Endothelial cell of umbilical vein (primary cell): ENCODE results near the gene ILF2. TPM values are rescaled to one million over a fixed set of nuclear protein-coding genes. Genes with fewer than 3 reads are reported as not detected.
"Not testable (repeated sequence)": the region's sequence is repeated elsewhere in the genome, so short reads cannot be mapped to it uniquely, and the experiment has no call there.

ENCODE experiments used
- BruUV-seq: library from RNA; stranded (reverse); fragments of 400-500 nt; replicated peaks from 2 replicates; lab custom pipeline; 2021; lab: Mats Ljungman, UMichigan
- CTCF ChIA-PET: fragments of 300-600, 350-600 bp; sonication (Branson Sonifier 250); formaldehyde crosslinking; loops from one replicate; lab custom pipeline; 2021; ENCODE audit warnings: antibody characterized with exemption, inconsistent platforms; lab: Charles Lee
- POLR2A ChIA-PET: fragments of 300-600, 350-600 bp; sonication (Branson Sonifier 250); formaldehyde crosslinking; loops from one replicate; lab custom pipeline; 2021; ENCODE audit warnings: antibody characterized with exemption, inconsistent platforms; lab: Charles Lee
- DNase-seq: peaks from one replicate; pipeline ENCODE4 v3.0.0-alpha.2; 2011; ENCODE audit warnings: low read depth, low spot score
- FAIRE-seq: peaks from 2 replicates; lab custom pipeline; 2011; peaks lifted over from hg19 to GRCh38; lab: Jason Lieb, UNC
- H2AFZ ChIP-seq: 2 replicates; pipeline ENCODE4 v1.6.0; 2012; ENCODE audit warnings: low read depth, low read length, control low read depth, inconsistent platforms
- H3K27ac ChIP-seq: 2 replicates; pipeline ENCODE4 v1.5.1; 2011; ENCODE audit warnings: low read depth, mild to moderate bottlenecking, control low read depth, low read length, moderate library complexity; ENCODE audit not compliant: insufficient read depth
- H3K27me3 ChIP-seq, 2 experiments: 2 replicates each; pipeline versions ENCODE4 v1.6.0 to v1.6.1; 2011; ENCODE audit warnings: low read length in 2 of 2, mixed read lengths in 1 of 2; ENCODE audit not compliant: control insufficient read depth in 2 of 2, insufficient read depth in 2 of 2
- H3K36me3 ChIP-seq, 2 experiments: 2 replicates in 1 of 2; 3 replicates in 1 of 2; pipeline ENCODE4 v1.5.1; 2011; ENCODE audit warnings: low read length in 2 of 2, mild to moderate bottlenecking in 1 of 2, moderate library complexity in 1 of 2; ENCODE audit not compliant: control insufficient read depth in 2 of 2, insufficient read depth in 2 of 2; ENCODE audit errors: extremely low read depth in 1 of 2
- H3K4me1 ChIP-seq: 3 replicates; pipeline ENCODE4 v1.5.1; 2011; ENCODE audit warnings: mild to moderate bottlenecking, low read length; ENCODE audit not compliant: control insufficient read depth, insufficient read depth; ENCODE audit errors: extremely low read depth
- H3K4me2 ChIP-seq: 2 replicates; pipeline ENCODE4 v1.6.1; 2011; ENCODE audit warnings: low read length, control low read depth, mixed read lengths; ENCODE audit not compliant: insufficient read depth
- H3K4me3 ChIP-seq, 3 experiments: fragments of 200-600 bp in 1 of 3; sonication (generic), shearing (Covaris generic) in 1 of 3; replicated peaks in 1 of 3; 2 replicates each; pipeline ENCODE4 v1.5.1; 2011 to 2016; ENCODE audit warnings: control low read depth in 3 of 3, low read length in 3 of 3, mild to moderate bottlenecking in 2 of 3, inconsistent platforms in 1 of 3, low read depth in 1 of 3, moderate library complexity in 1 of 3; ENCODE audit not compliant: insufficient read depth in 1 of 3
- H3K79me2 ChIP-seq: 2 replicates; pipeline ENCODE4 v1.6.0; 2012; ENCODE audit warnings: low read length, inconsistent platforms; ENCODE audit not compliant: control insufficient read depth, insufficient read depth
- H3K9ac ChIP-seq: replicated peaks from 2 replicates; pipeline ENCODE3; 2011; ENCODE audit warnings: low read length, control low read depth; ENCODE audit not compliant: insufficient read depth; ENCODE audit errors: extremely low read depth
- H3K9me1 ChIP-seq: replicated peaks from 3 replicates; pipeline ENCODE4 v1.6.0; 2011; ENCODE audit warnings: mild to moderate bottlenecking, low read length; ENCODE audit not compliant: control insufficient read depth, insufficient read depth; ENCODE audit errors: extremely low read depth
- H3K9me3 ChIP-seq: replicated peaks from 2 replicates; pipeline ENCODE4 v1.5.1; 2012; ENCODE audit warnings: low read length, inconsistent platforms; ENCODE audit not compliant: control insufficient read depth, insufficient read depth
- H4K20me1 ChIP-seq: replicated peaks from 2 replicates; pipeline ENCODE3; 2011; ENCODE audit warnings: mild to moderate bottlenecking, low read length; ENCODE audit not compliant: control insufficient read depth, insufficient read depth; ENCODE audit errors: extremely low read depth
- FOS ChIP-seq: IDR thresholded peaks from 2 replicates; pipeline ENCODE4 v1.6.1; 2011; ENCODE audit warnings: mild to moderate bottlenecking, low read length, moderate library complexity, borderline replicate concordance; ENCODE audit not compliant: insufficient read depth
- GATA2 ChIP-seq: IDR thresholded peaks from 2 replicates; pipeline ENCODE4 v1.7.0; 2011; ENCODE audit warnings: low read depth, mild to moderate bottlenecking, moderate library complexity, mixed read lengths, low read length; ENCODE audit not compliant: insufficient read length, insufficient read depth
- MYC ChIP-seq: IDR thresholded peaks from one replicate; pipeline ENCODE4 v1.6.1; 2011; ENCODE audit warnings: mild to moderate bottlenecking, low read depth, low read length
- POLR2AphosphoS5 ChIP-seq: IDR thresholded peaks from 2 replicates; pipeline ENCODE4 v1.6.1; 2012; ENCODE audit warnings: low read depth, mild to moderate bottlenecking, control low read depth, low read length, moderate library complexity; ENCODE audit not compliant: insufficient read depth
- dilution Hi-C: fragments of 300-500 bp; cut with MboI; formaldehyde crosslinking; loops from one replicate; pipeline ENCODE4 v1.15.0; 2019; ENCODE audit warnings: low sequenced_read_pairs; ENCODE audit not compliant: extremely low pct_ligation_motif_present
- intact Hi-C: fragments of 100-400 bp; cut with micrococcal nuclease; formaldehyde crosslinking; loops from one replicate; pipeline ENCODE4 v1.10.0; 2022
- polyA plus RNA-seq, 4 experiments: library from polyadenylated mRNA; depleted of rRNA in 3 of 4; stranded (reverse) in 3 of 4; unstranded in 1 of 4; fragments of >200 nt; gene quantifications; 2 replicates each; pipeline versions ENCODE4 v1.2.1 to v1.2.3, GENCODE V29; 2011 to 2012; ENCODE audit warnings: missing spikeins in 1 of 4
- total RNA-seq: library from RNA; stranded (reverse); gene quantifications from 2 replicates; pipeline ENCODE4 v1.2.3, GENCODE V29; 2021

ILF2 gene
- total and polyA plus RNA-seq, 2 donors (not counting 3 experiments of a cell fraction or from before 2014, with no cell fraction given) = 271 to 303 TPM

GRCh38 chr1:153671628-153672353, 998 bp upstream of the ILF2 start:
- H2AFZ ChIP-seq = peak overlapping the region; percentile 70
- peaks cover 11% of the 10 kb centered on the region for H3K4me1 ChIP-seq
- ChIA-PET CTCF (interaction anchor here (0.6 to 2.0 kb wide), 10 partner anchors 38 to 315 kb away, joined by 3 to 13 read pairs (median 4); partner anchors contain the start of genes CHTOP, INTS3, RAB13 and S100A13), POLR2A (interaction anchor here (1.4 to 1.6 kb wide), 2 partner anchors 37 to 45 kb away, joined by 4 to 6 read pairs; partner anchors contain the start of genes CHTOP and S100A13)
- intact Hi-C loops = loop anchor here (5.0 kb wide), 1 partner anchor 39 kb away; the partner anchor contains the start of gene CHTOP
- H4K20me1 ChIP-seq, BruUV-seq, DNase-seq, H3K9me3 ChIP-seq, H3K27me3 ChIP-seq, dilution Hi-C loops, H3K9me1 ChIP-seq: not testable (repeated sequence)
- peaks cover 12 to 17% of the 10 kb centered on the region in 2 experiments for H3K36me3 ChIP-seq
- H3K9ac ChIP-seq = peak overlapping the region; percentile 68
- peaks cover 36% of the 10 kb centered on the region for H3K79me2 ChIP-seq
- H3K27ac ChIP-seq = peak overlapping the region; percentile 58
- H3K4me3 ChIP-seq = peak overlapping the region; percentile 21 to 71 (median 31)
- peak overlapping the region; percentile 83 for H3K4me2 ChIP-seq
- peak; percentile 80 for FAIRE-seq

GRCh38 chr1:153670257-153670858, 435 bp downstream of the ILF2 start:
- Histone ChIP-seq H3K79me2 (peaks cover 36% of the 10 kb centered on the region), H3K4me1 (peaks cover 11% of the 10 kb centered on the region), H3K4me2 (peak overlapping the region; percentile 91), H3K36me3 (peaks cover 24 to 25% of the 10 kb centered on the region in 2 experiments), H3K4me3 (peak overlapping the region; percentile 69 to 98 (median 92)), H3K27ac (peak overlapping the region; percentile 85), H4K20me1 (no peaks in the 10 kb centered on the region), H3K27me3 (no peaks in the 10 kb centered on the region), H3K9ac (peak overlapping the region; percentile 98), H2AFZ (peak overlapping the region; percentile 28), H3K9me3 (no peaks in the 10 kb centered on the region), H3K9me1 (no peaks in the 10 kb centered on the region)
- peak; percentile 4 for FAIRE-seq
- DNase-seq = no peak
- dilution Hi-C loops (no loop called here), intact Hi-C loops (loop anchor here (5.0 kb wide), 1 partner anchor 38 kb away; the partner anchor contains the start of gene CHTOP)
- ChIA-PET CTCF (interaction anchor here (1.3 to 2.0 kb wide), 2 partner anchors 36 to 78 kb away, joined by 3 to 7 read pairs; partner anchors contain the start of gene CHTOP), POLR2A (no interaction called here)
- TF ChIP-seq FOS (no peak), MYC (no peak), POLR2AphosphoS5 (peak; percentile 33), GATA2 (no peak)
- BruUV-seq = TSS peak; percentile 61
